Esophagus squamous epithelium (tissue), 5 donors: Measurements from ENCODE around the gene TP53I11. TPM values are rescaled to one million over a fixed set of nuclear protein-coding genes. Genes with fewer than 3 reads are reported as not detected.

Experiments
- DNase-seq: peaks from one replicate; lab custom pipeline; 2025; lab: John Stamatoyannopoulos, UW
- H3K27ac ChIP-seq, 4 donors: fragments of 200-600 bp; sonication (generic); one replicate each; pipeline ENCODE4 v1.5.1; 2016 to 2019; ENCODE audit warnings: mild to moderate bottlenecking in 1 of 4
- H3K27me3 ChIP-seq, 4 donors: fragments of 200-600 bp; sonication (generic); 1 replicate in 3 of 4; 2 replicates in 1 of 4; pipeline versions ENCODE4 v1.5.1 to v1.6.0; 2017 to 2021; ENCODE audit warnings: antibody characterized with exemption in 1 of 4
- H3K36me3 ChIP-seq, 3 donors: fragments of 200-600 bp; sonication (generic); one replicate each; pipeline ENCODE4 v1.5.1; 2016 to 2019
- H3K4me1 ChIP-seq, 3 donors: fragments of 200-600 bp; sonication (generic); one replicate each; pipeline ENCODE4 v1.5.1; 2017 to 2019
- H3K4me3 ChIP-seq, 4 donors: fragments of 200-600 bp; sonication (generic); 1 replicate in 3 of 4; 2 replicates in 1 of 4; pipeline ENCODE4 v1.5.1; 2016 to 2019; ENCODE audit warnings: mild to moderate bottlenecking in 2 of 4, moderate library complexity in 1 of 4
- H3K9me3 ChIP-seq, 3 donors: fragments of 200-600 bp; sonication (generic); one replicate each; pipeline ENCODE4 v1.5.1; 2016 to 2019
- POLR2A ChIP-seq, 4 donors: fragments of 450-650 bp; IDR thresholded peaks; one replicate each; pipeline ENCODE4 v1.6.1; 2017; ENCODE audit warnings: antibody characterized with exemption in 4 of 4, mild to moderate bottlenecking in 4 of 4, moderate library complexity in 3 of 4
- WGBS, 2 donors: methylation state at CpG; one replicate each; pipeline ENCODE4 v1.1.5; 2018; 5-methylcytosine and 5-hydroxymethylcytosine counted together
- intact Hi-C: fragments of 100-400 bp; cut with DNase I; formaldehyde crosslinking; loops from one replicate; pipeline ENCODE4 v1.15.0; 2022
- total RNA-seq, 4 donors: library from RNA; depleted of rRNA; stranded (reverse); fragments of >200 nt; gene quantifications; one replicate each; pipeline ENCODE4 v1.1.0, GENCODE V29; 2016
- TF ChIP-seq, protein P1 (sequence below), 6 experiments: fragments of 450-650 bp in 4 of 6; fragments of 200-600 bp in 2 of 6; sonication (generic) in 2 of 6; IDR thresholded peaks; one replicate each; pipeline ENCODE4 v1.5.1; 2016 to 2019; ENCODE audit warnings: antibody characterized with exemption in 6 of 6, mild to moderate bottlenecking in 4 of 6, moderate library complexity in 4 of 6
- donor health status: DM: yes; HTN: yes; CAD: no.

The TP53I11 gene
- total RNA-seq, 4 donors from 2014 or later: 27.3 to 32.1 (median 29.0) TPM

DNA sequence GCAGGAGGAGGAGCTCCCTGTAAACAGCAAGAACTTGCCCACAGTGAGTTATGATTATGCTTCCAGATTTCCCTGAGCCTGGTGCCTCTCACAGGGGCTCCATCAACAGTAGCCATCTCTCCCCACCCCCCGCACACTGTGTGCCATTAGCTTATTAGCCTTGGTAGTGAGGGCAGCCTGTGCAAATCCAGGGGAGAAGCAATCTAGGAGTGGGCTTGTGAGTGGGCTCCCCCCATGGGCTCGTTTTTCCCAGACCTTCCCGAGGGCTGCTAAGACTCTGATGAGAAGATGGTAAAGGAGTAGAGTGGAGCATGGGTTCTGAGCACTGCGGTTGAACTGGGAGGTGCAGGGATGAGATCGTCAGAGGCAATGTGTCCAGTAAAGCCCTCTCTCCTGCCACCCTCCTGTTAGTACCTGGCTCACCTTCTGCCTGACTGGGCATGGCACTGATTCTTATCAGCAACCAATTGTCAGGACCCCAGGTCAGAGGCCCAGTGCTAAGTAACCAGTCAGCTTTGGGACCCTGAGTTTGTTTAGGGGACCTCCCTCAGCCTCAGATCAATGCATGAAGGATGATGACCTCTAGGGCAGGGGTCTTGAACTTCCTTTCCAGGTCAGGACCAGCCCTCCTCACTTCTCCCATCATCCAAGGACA, 38.4 kb upstream of the TP53I11 start:
- Histone ChIP-seq H3K27ac (no peak overlapping the region), H3K4me3 (no peak overlapping the region), H3K9me3 (no peaks in the 10 kb centered on the region), H3K4me1 (peaks cover 0 to 45% (median 15%) of the 10 kb centered on the region in 3 donors), H3K36me3 (no peaks in the 10 kb centered on the region), H3K27me3 (no peaks in the 10 kb centered on the region)
- no peak for TF ChIP-seq POLR2A (IDR thresholded peaks at IDR 0.05)
- TF ChIP-seq, protein P1, sequence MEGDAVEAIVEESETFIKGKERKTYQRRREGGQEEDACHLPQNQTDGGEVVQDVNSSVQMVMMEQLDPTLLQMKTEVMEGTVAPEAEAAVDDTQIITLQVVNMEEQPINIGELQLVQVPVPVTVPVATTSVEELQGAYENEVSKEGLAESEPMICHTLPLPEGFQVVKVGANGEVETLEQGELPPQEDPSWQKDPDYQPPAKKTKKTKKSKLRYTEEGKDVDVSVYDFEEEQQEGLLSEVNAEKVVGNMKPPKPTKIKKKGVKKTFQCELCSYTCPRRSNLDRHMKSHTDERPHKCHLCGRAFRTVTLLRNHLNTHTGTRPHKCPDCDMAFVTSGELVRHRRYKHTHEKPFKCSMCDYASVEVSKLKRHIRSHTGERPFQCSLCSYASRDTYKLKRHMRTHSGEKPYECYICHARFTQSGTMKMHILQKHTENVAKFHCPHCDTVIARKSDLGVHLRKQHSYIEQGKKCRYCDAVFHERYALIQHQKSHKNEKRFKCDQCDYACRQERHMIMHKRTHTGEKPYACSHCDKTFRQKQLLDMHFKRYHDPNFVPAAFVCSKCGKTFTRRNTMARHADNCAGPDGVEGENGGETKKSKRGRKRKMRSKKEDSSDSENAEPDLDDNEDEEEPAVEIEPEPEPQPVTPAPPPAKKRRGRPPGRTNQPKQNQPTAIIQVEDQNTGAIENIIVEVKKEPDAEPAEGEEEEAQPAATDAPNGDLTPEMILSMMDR (IDR thresholded peaks at IDR 0.05): no peak
- WGBS, 2 donors: 90 to 93% methylated on average over 4 to 5 of the region's 5 CpGs
- DNase-seq: no peak
- intact Hi-C loops: no loop called here

DNA sequence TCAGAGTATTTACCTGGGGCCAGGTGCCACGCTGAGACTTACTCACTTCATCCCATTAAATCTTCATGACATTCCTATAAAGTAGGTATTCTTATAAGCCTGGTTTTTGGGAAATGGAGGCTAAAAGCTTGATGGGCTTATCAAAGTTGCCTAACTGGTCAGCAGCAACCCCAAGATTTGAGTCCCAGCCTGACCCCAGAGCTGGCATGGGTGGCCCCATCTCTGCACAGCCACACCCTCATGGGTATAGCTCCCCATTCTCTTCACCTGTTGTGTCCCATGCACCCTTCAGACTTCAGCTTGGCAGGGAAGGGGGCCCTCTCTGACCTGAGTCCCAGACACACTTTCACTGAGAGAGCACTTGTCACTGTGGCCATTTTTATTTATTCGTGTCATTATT, 37.4 kb upstream of the TP53I11 start:
- no peak for DNase-seq
- intact Hi-C loops: no loop called here
- no peaks in the 10 kb centered on the region for H3K9me3 ChIP-seq
- no peak overlapping the region for H3K27ac ChIP-seq
- 89 to 100% methylated on average over 2 of the region's 2 CpGs for WGBS, 2 donors
- TF ChIP-seq POLR2A (IDR thresholded peaks at IDR 0.05): no peak
- TF ChIP-seq, protein P1 (IDR thresholded peaks at IDR 0.05): no peak
- no peaks in the 10 kb centered on the region for H3K36me3 ChIP-seq
- H3K27me3 ChIP-seq: no peaks in the 10 kb centered on the region
- no peak overlapping the region for H3K4me3 ChIP-seq
- peaks cover 0 to 41% (median 15%) of the 10 kb centered on the region in 3 donors for H3K4me1 ChIP-seq

DNA sequence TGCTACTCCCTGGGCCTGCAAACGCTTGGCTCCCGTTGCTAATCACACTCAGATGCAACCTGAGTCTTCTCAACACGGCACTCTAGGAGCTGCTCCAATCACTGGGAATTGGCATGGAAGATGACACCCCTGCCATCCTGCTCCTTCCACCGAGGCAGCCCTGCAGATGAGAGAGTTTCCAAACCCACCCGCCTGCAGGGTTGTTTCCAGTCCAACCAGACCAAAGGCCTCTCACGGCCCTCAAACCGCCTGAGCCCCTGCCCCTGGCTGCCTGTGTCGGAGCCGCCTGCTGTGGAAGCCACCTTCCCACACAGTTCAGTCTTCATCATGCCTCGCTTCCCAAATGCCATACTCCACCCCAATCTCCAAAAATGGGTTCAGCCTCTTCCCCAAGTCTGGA, 36.8 kb upstream of the TP53I11 start:
- Histone ChIP-seq H3K4me1 (peaks cover 0 to 37% (median 15%) of the 10 kb centered on the region in 3 donors), H3K27ac (no peak overlapping the region), H3K27me3 (no peaks in the 10 kb centered on the region), H3K36me3 (no peaks in the 10 kb centered on the region), H3K4me3 (no peak overlapping the region), H3K9me3 (no peaks in the 10 kb centered on the region)
- TF ChIP-seq, protein P1 (IDR thresholded peaks at IDR 0.05): no peak
- TF ChIP-seq POLR2A (IDR thresholded peaks at IDR 0.05): no peak
- intact Hi-C loops: no loop called here
- no peak for DNase-seq
- 54 to 85% methylated on average over 7 to 9 of the region's 10 CpGs for WGBS, 2 donors

- DNase-seq: no peak
- Histone ChIP-seq H3K36me3 (no peaks in the 10 kb centered on the region), H3K27ac (no peak overlapping the region), H3K9me3 (no peaks in the 10 kb centered on the region), H3K27me3 (no peaks in the 10 kb centered on the region), H3K4me3 (no peak overlapping the region), H3K4me1 (peaks cover 0 to 25% (median 7%) of the 10 kb centered on the region in 3 donors)
- 86 to 99% methylated on average over 3 of the region's 3 CpGs for WGBS, 2 donors
- no peak for TF ChIP-seq POLR2A (IDR thresholded peaks at IDR 0.05)
- TF ChIP-seq, protein P1 (IDR thresholded peaks at IDR 0.05): no peak
- intact Hi-C loops: no loop called here
These were observed 35.6 kb upstream of the TP53I11 start for GRCh38 chr11:44986315-44986714.

GRCh38 chr11:44985721-44986120, 35.0 kb upstream of the TP53I11 start:
- no peak for DNase-seq
- TF ChIP-seq POLR2A (IDR thresholded peaks at IDR 0.05): no peak
- TF ChIP-seq, protein P1 (IDR thresholded peaks at IDR 0.05): no peak
- H3K9me3 ChIP-seq: no peaks in the 10 kb centered on the region
- no peak overlapping the region for H3K27ac ChIP-seq
- H3K36me3 ChIP-seq: no peaks in the 10 kb centered on the region
- intact Hi-C loops: no loop called here
- no peaks in the 10 kb centered on the region for H3K27me3 ChIP-seq
- peaks cover 0 to 24% (median 7%) of the 10 kb centered on the region in 3 donors for H3K4me1 ChIP-seq
- no peak overlapping the region for H3K4me3 ChIP-seq
- WGBS, 2 donors: 91 to 98% methylated on average over 4 to 5 of the region's 6 CpGs
